Measurements from ENCODE around the gene SAMD7. TPM values are rescaled to one million over a fixed set of nuclear protein-coding genes. Genes with fewer than 3 reads are reported as not detected.
A peak's percentile ranks its signal among the peaks of the same experiment; 100 is the strongest.

Gene SAMD7
- total RNA-seq, 1 experiment from 2014 or later: not detected

- DNase-seq (ENCODE audit: low read depth): no peak
- in situ Hi-C loops (cut with HindIII; ENCODE audit: low pct_unique_long_range_greater_than_20kb, low sequenced_read_pairs): no loop called here
Observed at GRCh38 chr3:169952045-169952444, 40.7 kb downstream of the SAMD7 start.

GRCh38 chr3:169953462-169954141 is 42.2 kb downstream of the SAMD7 start:
- in situ Hi-C loops (cut with HindIII; ENCODE audit: low pct_unique_long_range_greater_than_20kb, low sequenced_read_pairs): no loop called here
- DNase-seq (ENCODE audit: low read depth): no peak

GRCh38 chr3:169954142-169954756 is 42.9 kb downstream of the SAMD7 start:
- no peak for DNase-seq (ENCODE audit: low read depth)
- in situ Hi-C loops (cut with HindIII; ENCODE audit: low pct_unique_long_range_greater_than_20kb, low sequenced_read_pairs): no loop called here

- in situ Hi-C loops (cut with HindIII; ENCODE audit: low pct_unique_long_range_greater_than_20kb, low sequenced_read_pairs): no loop called here
- no peak for DNase-seq (ENCODE audit: low read depth)
Observed at GRCh38 chr3:169955406-169955805, 44.0 kb downstream of the SAMD7 start.

GRCh38 chr3:169964176-169964575 is 52.8 kb downstream of the SAMD7 start:
- in situ Hi-C loops (cut with HindIII; ENCODE audit: low pct_unique_long_range_greater_than_20kb, low sequenced_read_pairs): no loop called here
- DNase-seq (ENCODE audit: low read depth): no peak

- no peak for DNase-seq (ENCODE audit: low read depth)
- in situ Hi-C loops (cut with HindIII; ENCODE audit: low pct_unique_long_range_greater_than_20kb, low sequenced_read_pairs): no loop called here
Observed at GRCh38 chr3:169965562-169966427, 54.4 kb downstream of the SAMD7 start.

- DNase-seq (ENCODE audit: low read depth): peak; percentile 94
- in situ Hi-C loops (cut with HindIII; ENCODE audit: low pct_unique_long_range_greater_than_20kb, low sequenced_read_pairs): no loop called here
Observed at GRCh38 chr3:169966428-169966950, 55.1 kb downstream of the SAMD7 start, which contains the start of gene SEC62. SEC62 (plus strand) TSS chr3:169966807; CDS start chr3:169966823, 16 bp downstream.

- in situ Hi-C loops (cut with HindIII; ENCODE audit: low pct_unique_long_range_greater_than_20kb, low sequenced_read_pairs): no loop called here
- peak; percentile 67 for DNase-seq (ENCODE audit: low read depth)
Observed at GRCh38 chr3:169966951-169967915, 55.9 kb downstream of the SAMD7 start.

- in situ Hi-C loops (cut with HindIII; ENCODE audit: low pct_unique_long_range_greater_than_20kb, low sequenced_read_pairs): no loop called here
Observed at GRCh38 chr3:169968224-169968885, 57.0 kb downstream of the SAMD7 start.

GRCh38 chr3:169969174-169970095 is 58.1 kb downstream of the SAMD7 start:
- in situ Hi-C loops (cut with HindIII; ENCODE audit: low pct_unique_long_range_greater_than_20kb, low sequenced_read_pairs): no loop called here

More at GRCh38 chr3:169968224-169968885, 57.0 kb downstream of the SAMD7 start:
- DNase-seq (ENCODE audit: low read depth): no peak

GRCh38 chr3:169970847-169971246 is 59.5 kb downstream of the SAMD7 start:
- DNase-seq (ENCODE audit: low read depth): no peak
- in situ Hi-C loops (cut with HindIII; ENCODE audit: low pct_unique_long_range_greater_than_20kb, low sequenced_read_pairs): no loop called here

More at GRCh38 chr3:169969174-169970095, 58.1 kb downstream of the SAMD7 start:
- DNase-seq (ENCODE audit: low read depth): no peak

- in situ Hi-C loops (cut with HindIII; ENCODE audit: low pct_unique_long_range_greater_than_20kb, low sequenced_read_pairs): no loop called here
- DNase-seq (ENCODE audit: low read depth): no peak
Observed at GRCh38 chr3:169971522-169971921, 60.1 kb downstream of the SAMD7 start.

- in situ Hi-C loops (cut with HindIII; ENCODE audit: low pct_unique_long_range_greater_than_20kb, low sequenced_read_pairs): no loop called here
- no peak for DNase-seq (ENCODE audit: low read depth)
Observed at GRCh38 chr3:169980055-169980454, 68.7 kb downstream of the SAMD7 start.

GRCh38 chr3:169984292-169984691 is 72.9 kb downstream of the SAMD7 start:
- no peak for DNase-seq (ENCODE audit: low read depth)
- in situ Hi-C loops (cut with HindIII; ENCODE audit: low pct_unique_long_range_greater_than_20kb, low sequenced_read_pairs): no loop called here
